ENCODE results near the gene CDK19.

CDK19 gene

DNA sequence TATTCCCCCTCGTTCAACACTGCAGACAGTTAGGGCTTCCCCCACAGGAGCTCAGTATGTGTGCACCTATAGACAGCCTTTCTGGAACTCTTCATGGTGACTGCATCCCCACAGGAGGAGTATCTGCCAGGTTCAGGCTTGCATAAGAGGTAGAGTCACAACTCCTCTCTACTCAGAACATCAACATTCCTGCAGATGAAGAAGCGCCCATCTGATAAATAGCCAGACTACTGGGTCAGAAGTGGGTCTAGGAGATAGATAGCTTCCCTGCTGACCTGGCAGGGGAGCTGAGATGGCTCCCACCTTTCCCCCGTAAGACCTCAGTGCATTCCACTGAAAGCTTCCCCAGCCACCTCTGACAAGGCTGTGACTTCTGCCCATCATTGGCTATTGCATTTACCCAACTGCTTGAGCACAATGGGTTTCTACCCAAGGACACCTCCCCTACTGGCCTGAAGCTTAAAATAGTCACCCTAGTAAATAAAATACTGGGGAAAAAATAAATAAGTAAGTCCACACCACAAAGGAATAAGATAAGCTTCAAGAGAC lies 125.1 kb downstream of the CDK19 start:
- Histone ChIP-seq H3K27me3 (ENCODE audit: control insufficient read depth, insufficient read depth, low read length) (no peaks in the 10 kb centered on the region), H3K36me3 (ENCODE audit: control insufficient read depth, insufficient read depth, low read length) (no peaks in the 10 kb centered on the region), H3K9me3 (ENCODE audit: control insufficient read depth, insufficient read depth, low read length) (no peaks in the 10 kb centered on the region), H3K9ac (ENCODE audit: low read depth, low read length) (no peak overlapping the region), H3K4me3 (ENCODE audit: low read depth, low read length) (no peak overlapping the region), H3K4me1 (ENCODE audit: control insufficient read depth, insufficient read depth, low read length) (peaks cover 16% of the 10 kb centered on the region)

DNA sequence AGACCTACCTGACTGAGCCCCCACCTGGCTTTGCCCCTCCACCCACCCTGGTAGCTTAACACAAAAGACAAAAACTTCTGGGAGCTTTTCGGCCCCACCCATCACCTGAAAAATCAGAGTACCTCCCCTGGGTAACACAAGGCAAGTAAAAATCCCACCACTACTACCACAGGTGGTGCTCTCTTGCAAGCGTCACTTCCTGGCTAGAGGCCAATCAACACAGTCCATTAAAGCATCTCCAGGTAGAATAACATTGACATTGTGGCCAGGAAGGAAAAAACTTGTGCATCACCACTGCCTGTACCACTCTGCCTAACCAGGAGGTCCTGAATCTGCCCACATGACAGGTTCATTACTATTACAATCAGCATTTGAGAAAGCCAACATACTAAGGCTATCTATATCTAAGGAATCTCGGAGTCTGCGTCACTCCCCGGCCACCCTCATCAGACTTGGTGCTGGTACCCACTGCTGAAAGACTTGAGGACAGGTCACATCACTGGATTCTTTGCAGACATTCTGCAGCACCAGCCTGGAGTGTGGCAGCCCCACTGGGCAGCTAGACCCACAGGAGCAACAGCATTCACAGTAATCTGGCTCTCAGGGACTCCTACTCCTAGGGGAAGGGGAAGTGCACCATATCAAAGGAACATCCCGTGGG lies 125.9 kb downstream of the CDK19 start:
- Histone ChIP-seq H3K27me3 (ENCODE audit: control insufficient read depth, insufficient read depth, low read length) (no peaks in the 10 kb centered on the region), H3K36me3 (ENCODE audit: control insufficient read depth, insufficient read depth, low read length) (no peaks in the 10 kb centered on the region), H3K4me1 (ENCODE audit: control insufficient read depth, insufficient read depth, low read length) (peaks cover 16% of the 10 kb centered on the region), H3K4me3 (ENCODE audit: low read depth, low read length) (no peak overlapping the region), H3K9me3 (ENCODE audit: control insufficient read depth, insufficient read depth, low read length) (no peaks in the 10 kb centered on the region), H3K9ac (ENCODE audit: low read depth, low read length) (no peak overlapping the region)

- no peaks in the 10 kb centered on the region for H3K9me3 ChIP-seq (ENCODE audit: control insufficient read depth, insufficient read depth, low read length)
- H3K4me1 ChIP-seq (ENCODE audit: control insufficient read depth, insufficient read depth, low read length): peaks cover 16% of the 10 kb centered on the region
- no peaks in the 10 kb centered on the region for H3K27me3 ChIP-seq (ENCODE audit: control insufficient read depth, insufficient read depth, low read length)
- no peaks in the 10 kb centered on the region for H3K36me3 ChIP-seq (ENCODE audit: control insufficient read depth, insufficient read depth, low read length)
- no peak overlapping the region for H3K9ac ChIP-seq (ENCODE audit: low read depth, low read length)
- H3K4me3 ChIP-seq (ENCODE audit: low read depth, low read length): no peak overlapping the region
Measured at GRCh38 chr6:110688661-110689268, 126.5 kb downstream of the CDK19 start.

- no peaks in the 10 kb centered on the region for H3K36me3 ChIP-seq (ENCODE audit: control insufficient read depth, insufficient read depth, low read length)
- no peaks in the 10 kb centered on the region for H3K27me3 ChIP-seq (ENCODE audit: control insufficient read depth, insufficient read depth, low read length)
- peaks cover 13% of the 10 kb centered on the region for H3K4me1 ChIP-seq (ENCODE audit: control insufficient read depth, insufficient read depth, low read length)
- H3K4me3 ChIP-seq (ENCODE audit: low read depth, low read length): no peak overlapping the region
- H3K9me3 ChIP-seq (ENCODE audit: control insufficient read depth, insufficient read depth, low read length): no peaks in the 10 kb centered on the region
- no peak overlapping the region for H3K9ac ChIP-seq (ENCODE audit: low read depth, low read length)
Measured at GRCh38 chr6:110687326-110687725, 127.9 kb downstream of the CDK19 start.

DNA sequence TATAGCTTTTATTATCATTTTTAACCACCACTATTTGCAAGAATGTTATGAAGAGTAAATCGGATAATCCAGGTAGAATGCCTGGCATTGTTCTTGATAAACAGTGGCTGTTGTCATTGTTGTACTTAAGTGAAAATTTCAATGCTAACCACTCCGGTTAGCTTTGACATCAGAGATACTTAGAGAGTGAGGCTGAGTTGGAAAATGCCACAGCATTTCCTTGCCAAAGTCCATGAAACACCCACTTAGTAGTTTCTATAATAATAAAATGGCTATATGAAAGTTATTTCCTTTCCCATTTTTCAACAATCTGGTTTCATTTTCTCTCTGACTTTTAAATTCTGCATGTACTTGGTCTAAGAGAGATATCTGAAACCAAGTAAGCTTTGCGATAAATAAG lies 132.0 kb downstream of the CDK19 start:
- Histone ChIP-seq H3K4me1 (ENCODE audit: control insufficient read depth, insufficient read depth, low read length) (peaks cover under 1% of the 10 kb centered on the region), H3K4me3 (ENCODE audit: low read depth, low read length) (no peak overlapping the region), H3K36me3 (ENCODE audit: control insufficient read depth, insufficient read depth, low read length) (no peaks in the 10 kb centered on the region), H3K27me3 (ENCODE audit: control insufficient read depth, insufficient read depth, low read length) (no peaks in the 10 kb centered on the region), H3K9ac (ENCODE audit: low read depth, low read length) (no peak overlapping the region), H3K9me3 (ENCODE audit: control insufficient read depth, insufficient read depth, low read length) (no peaks in the 10 kb centered on the region)

DNA sequence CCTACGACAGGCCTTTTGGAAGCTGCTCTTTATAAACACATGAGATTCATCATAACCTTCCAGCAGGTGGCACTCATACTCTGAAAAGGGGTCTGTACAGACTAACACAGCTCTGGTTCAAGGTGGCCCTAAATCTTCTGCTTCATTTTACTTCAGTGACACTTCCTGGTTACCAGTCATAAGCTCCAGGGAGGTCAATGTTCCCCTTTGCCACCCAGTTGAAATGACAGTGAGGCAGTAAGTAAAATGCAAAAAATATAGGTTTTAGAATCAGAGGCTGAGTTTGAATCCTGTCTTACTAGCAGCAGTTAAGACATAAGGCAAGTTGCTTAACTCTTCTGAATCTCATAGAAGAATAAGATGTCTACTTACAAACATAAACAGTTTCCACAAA lies 132.8 kb downstream of the CDK19 start:
- Histone ChIP-seq H3K4me1 (ENCODE audit: control insufficient read depth, insufficient read depth, low read length) (no peaks in the 10 kb centered on the region), H3K27me3 (ENCODE audit: control insufficient read depth, insufficient read depth, low read length) (no peaks in the 10 kb centered on the region), H3K36me3 (ENCODE audit: control insufficient read depth, insufficient read depth, low read length) (no peaks in the 10 kb centered on the region), H3K9me3 (ENCODE audit: control insufficient read depth, insufficient read depth, low read length) (no peaks in the 10 kb centered on the region), H3K9ac (ENCODE audit: low read depth, low read length) (no peak overlapping the region), H3K4me3 (ENCODE audit: low read depth, low read length) (no peak overlapping the region)

DNA sequence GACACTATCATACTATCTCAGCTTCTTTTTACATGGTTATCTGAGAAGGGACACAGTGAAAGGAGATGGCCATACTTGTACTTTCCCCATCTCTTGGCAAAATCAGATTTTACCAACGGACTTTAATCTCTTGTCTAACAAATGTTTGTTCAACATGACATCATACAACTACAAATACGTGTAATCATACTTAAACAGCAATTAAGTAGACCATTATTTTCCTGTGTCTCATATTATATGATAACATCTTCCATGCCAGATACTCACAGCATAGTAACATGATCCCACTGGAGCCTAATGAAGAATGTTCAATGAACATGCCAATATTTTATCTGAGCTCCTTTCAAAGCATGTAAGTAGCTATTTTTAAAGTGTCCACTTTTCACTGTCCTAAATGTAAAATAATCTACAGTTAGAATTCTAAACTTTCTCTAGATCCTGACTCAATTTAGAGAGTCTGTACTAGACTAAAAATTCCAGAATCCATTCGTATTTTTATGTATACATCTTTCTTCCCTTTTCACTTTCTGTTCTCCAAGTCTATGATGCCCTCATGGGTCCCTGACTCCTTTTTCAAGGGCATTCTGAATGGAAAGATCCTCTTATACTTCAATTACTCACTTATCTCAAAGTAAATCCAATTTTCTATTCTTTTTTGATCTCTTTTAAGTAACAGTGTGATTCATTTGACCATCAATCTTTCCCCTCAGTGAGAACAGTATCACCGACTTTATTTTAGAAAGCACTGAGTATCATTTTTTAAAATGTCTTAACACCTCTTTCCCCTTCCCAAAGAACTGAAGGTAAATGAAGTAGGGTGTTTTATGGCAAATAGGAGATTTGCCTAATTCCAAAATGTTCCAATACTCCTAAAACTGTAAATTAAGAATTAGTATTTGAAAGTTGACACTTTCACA lies 133.5 kb downstream of the CDK19 start:
- Histone ChIP-seq H3K27me3 (ENCODE audit: control insufficient read depth, insufficient read depth, low read length) (no peaks in the 10 kb centered on the region), H3K9ac (ENCODE audit: low read depth, low read length) (no peak overlapping the region), H3K9me3 (ENCODE audit: control insufficient read depth, insufficient read depth, low read length) (no peaks in the 10 kb centered on the region)

DNA sequence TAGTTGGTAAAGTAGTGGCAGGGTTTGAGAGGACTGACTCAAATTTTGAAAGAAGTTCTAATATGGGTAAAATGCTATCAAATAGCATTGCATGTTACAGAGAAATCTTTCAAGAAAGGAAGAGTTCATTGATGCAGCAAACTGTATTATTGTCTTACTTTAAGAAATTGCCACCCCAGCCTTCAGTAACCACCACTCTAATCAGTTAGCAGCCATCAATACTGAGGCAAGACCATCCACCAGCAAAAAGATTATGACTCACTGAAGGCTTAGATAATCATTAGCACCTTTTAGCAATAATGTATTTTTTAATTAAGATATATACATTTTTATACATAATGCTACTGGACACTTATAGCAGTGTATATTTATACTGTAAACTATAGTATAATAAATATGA lies 138.9 kb downstream of the CDK19 start:
- Histone ChIP-seq H3K9me3 (ENCODE audit: control insufficient read depth, insufficient read depth, low read length) (no peaks in the 10 kb centered on the region), H3K4me3 (ENCODE audit: low read depth, low read length) (no peak overlapping the region), H3K4me1 (ENCODE audit: control insufficient read depth, insufficient read depth, low read length) (no peaks in the 10 kb centered on the region), H3K9ac (ENCODE audit: low read depth, low read length) (no peak overlapping the region), H3K27me3 (ENCODE audit: control insufficient read depth, insufficient read depth, low read length) (no peaks in the 10 kb centered on the region), H3K36me3 (ENCODE audit: control insufficient read depth, insufficient read depth, low read length) (no peaks in the 10 kb centered on the region)

More for the DNA sequence above, 133.5 kb downstream of the CDK19 start:
- H3K4me3 ChIP-seq (ENCODE audit: low read depth, low read length): no peak overlapping the region
- no peaks in the 10 kb centered on the region for H3K36me3 ChIP-seq (ENCODE audit: control insufficient read depth, insufficient read depth, low read length)
- H3K4me1 ChIP-seq (ENCODE audit: control insufficient read depth, insufficient read depth, low read length): no peaks in the 10 kb centered on the region

DNA sequence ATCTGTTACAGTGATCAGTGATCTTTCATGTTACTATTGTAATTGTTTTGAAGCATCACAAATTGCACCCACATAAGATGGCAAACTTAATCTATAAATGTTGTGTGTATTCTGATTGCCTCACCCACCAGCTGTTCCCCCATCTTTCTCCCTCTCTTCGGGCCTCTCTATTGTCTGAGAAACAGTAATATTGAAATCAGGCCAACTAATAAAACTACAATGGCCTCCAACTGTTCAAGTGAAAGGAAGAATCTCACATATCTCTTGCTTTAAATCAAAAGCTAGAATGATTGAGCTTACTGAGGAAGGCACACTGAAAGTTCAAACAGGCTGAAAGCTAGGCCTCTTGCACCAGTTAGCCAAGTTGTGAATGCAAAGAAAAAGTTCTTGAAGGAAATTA lies 141.2 kb downstream of the CDK19 start:
- H3K9me3 ChIP-seq (ENCODE audit: control insufficient read depth, insufficient read depth, low read length): no peaks in the 10 kb centered on the region
- H3K9ac ChIP-seq (ENCODE audit: low read depth, low read length): no peak overlapping the region
- H3K4me3 ChIP-seq (ENCODE audit: low read depth, low read length): no peak overlapping the region
- H3K4me1 ChIP-seq (ENCODE audit: control insufficient read depth, insufficient read depth, low read length): no peaks in the 10 kb centered on the region
- no peaks in the 10 kb centered on the region for H3K27me3 ChIP-seq (ENCODE audit: control insufficient read depth, insufficient read depth, low read length)
- H3K36me3 ChIP-seq (ENCODE audit: control insufficient read depth, insufficient read depth, low read length): no peaks in the 10 kb centered on the region

GRCh38 chr6:110672122-110672521 lies 143.1 kb downstream of the CDK19 start:
- Histone ChIP-seq H3K4me3 (ENCODE audit: low read depth, low read length) (no peak overlapping the region), H3K27me3 (ENCODE audit: control insufficient read depth, insufficient read depth, low read length) (no peaks in the 10 kb centered on the region), H3K9me3 (ENCODE audit: control insufficient read depth, insufficient read depth, low read length) (no peaks in the 10 kb centered on the region), H3K36me3 (ENCODE audit: control insufficient read depth, insufficient read depth, low read length) (no peaks in the 10 kb centered on the region), H3K4me1 (ENCODE audit: control insufficient read depth, insufficient read depth, low read length) (no peaks in the 10 kb centered on the region), H3K9ac (ENCODE audit: low read depth, low read length) (no peak overlapping the region)

DNA sequence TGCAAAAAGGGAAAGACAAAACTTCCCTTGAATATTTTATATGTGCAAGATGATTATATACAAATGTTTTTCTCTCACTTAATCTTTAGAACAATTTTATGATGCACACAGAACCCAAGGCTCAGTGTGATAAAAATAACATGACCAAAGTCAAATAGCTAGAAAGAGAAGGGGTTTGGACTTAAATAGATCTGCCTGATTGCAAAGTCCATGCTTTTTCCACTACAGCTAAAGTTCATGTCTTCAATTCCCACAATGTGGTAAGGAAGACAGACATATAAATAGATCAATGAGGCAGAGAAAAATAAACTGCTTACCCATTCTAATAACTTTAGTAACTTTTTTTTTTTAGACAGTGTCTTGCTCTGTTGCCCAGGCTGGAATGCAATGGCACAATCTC lies 143.8 kb downstream of the CDK19 start:
- H3K36me3 ChIP-seq (ENCODE audit: control insufficient read depth, insufficient read depth, low read length): no peaks in the 10 kb centered on the region
- H3K4me3 ChIP-seq (ENCODE audit: low read depth, low read length): no peak overlapping the region
- no peak overlapping the region for H3K9ac ChIP-seq (ENCODE audit: low read depth, low read length)
- no peaks in the 10 kb centered on the region for H3K9me3 ChIP-seq (ENCODE audit: control insufficient read depth, insufficient read depth, low read length)
- no peaks in the 10 kb centered on the region for H3K27me3 ChIP-seq (ENCODE audit: control insufficient read depth, insufficient read depth, low read length)
- no peaks in the 10 kb centered on the region for H3K4me1 ChIP-seq (ENCODE audit: control insufficient read depth, insufficient read depth, low read length)
